OCI-LY1 (cell line): Measurements from ENCODE around the gene OXLD1.

Source experiments
- CTCF ChIP-seq: fragments of 200-600 bp; sonication (generic), shearing (Covaris generic); IDR thresholded peaks from 2 replicates; pipeline ENCODE4 v1.5.1; 2017; ENCODE audit warnings: mild to moderate bottlenecking, antibody characterized with exemption, low read length, moderate library complexity, mixed read lengths
- EZH2 ChIP-seq: fragments of 200-600 bp; sonication (generic), shearing (Covaris generic); IDR thresholded peaks from 2 replicates; pipeline ENCODE4 v1.8.0; 2017; ENCODE audit warnings: borderline replicate concordance, mixed run types, mild to moderate bottlenecking, antibody characterized with exemption, low read length, moderate library complexity, mixed read lengths

GRCh38 chr17:81683584-81684441 lies 17.4 kb upstream of the OXLD1 start, which contains the start of the genes ARL16 and HGS:
- no peak for TF ChIP-seq CTCF
- TF ChIP-seq EZH2, result no peak
